Measurements from ENCODE around the gene ANAPC7.
"Not testable (repeated sequence)": the region's sequence is repeated elsewhere in the genome, so short reads cannot be mapped to it uniquely, and the experiment has no call there.

Gene ANAPC7

DNA sequence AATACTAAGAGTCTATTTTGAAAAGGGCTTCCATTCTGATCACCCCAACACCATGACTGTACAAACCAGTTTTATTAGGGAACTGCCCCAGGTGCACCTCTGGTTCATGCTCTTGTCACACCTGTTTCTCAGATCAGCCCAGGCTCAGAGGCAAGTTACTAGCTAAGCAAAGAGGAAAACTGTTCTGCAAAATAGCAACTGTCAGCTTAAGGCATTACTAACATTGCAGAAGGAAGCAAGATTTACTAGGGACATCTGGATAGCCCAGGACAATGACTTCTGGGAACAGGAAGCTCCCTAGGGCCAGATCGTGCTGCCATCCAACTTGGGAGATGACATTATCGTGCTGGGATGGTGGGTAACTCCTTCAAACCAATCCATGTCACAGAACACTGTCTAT lies 30.1 kb downstream of the ANAPC7 start:
- DNase-seq: no peak

DNA sequence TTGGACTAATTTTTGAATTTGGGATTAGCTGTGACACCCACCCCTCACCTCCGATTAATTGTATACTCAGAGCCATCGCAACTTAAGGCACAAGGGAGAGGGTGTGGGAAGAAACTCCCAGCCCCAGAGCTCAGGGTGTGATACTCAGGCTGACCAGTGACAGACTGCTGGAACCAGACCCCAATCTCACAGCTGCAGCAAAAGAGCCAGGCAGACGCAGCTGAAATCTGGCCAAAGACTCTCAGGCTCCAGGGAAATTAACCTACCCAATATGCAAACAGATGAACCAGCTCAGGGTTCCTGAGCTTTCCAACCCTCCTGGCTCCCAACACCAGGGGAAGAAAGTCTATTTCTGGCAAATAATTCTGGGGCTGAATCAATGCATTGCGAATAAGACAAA lies 30.5 kb downstream of the ANAPC7 start:
- DNase-seq: no peak

- no peak for DNase-seq
These were observed 31.5 kb downstream of the ANAPC7 start for GRCh38 chr12:110372056-110372425.

- DNase-seq: no peak
These were observed 32.0 kb downstream of the ANAPC7 start for GRCh38 chr12:110371408-110372055.

DNA sequence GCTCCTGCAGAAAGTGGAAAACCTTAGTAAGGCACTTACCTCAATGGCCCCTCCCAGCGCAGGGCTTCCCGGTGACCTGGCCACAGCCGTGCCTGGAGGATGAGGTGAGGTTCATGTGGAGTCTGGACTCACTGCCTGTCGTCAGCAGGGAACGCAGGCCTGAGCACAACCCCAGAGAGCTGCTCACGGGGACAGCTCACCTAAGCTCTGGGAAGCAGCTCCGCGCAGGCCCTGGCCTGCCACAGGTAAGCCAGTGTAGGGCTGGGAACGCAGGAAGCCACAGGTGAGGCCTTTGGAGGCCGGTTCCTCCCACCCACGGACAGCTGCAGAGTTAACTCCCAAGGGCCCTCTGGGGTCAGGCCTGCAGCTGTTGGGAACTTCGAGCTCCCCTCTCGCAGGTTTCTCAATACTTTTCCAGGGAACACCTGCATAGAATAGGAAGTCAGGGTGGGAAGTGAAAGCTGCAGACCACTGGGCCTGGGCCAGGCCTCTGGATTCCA lies 32.7 kb downstream of the ANAPC7 start:
- DNase-seq: no peak

GRCh38 chr12:110369992-110370391 lies 33.5 kb downstream of the ANAPC7 start:
- no peak for DNase-seq

GRCh38 chr12:110367181-110367864 lies 36.2 kb downstream of the ANAPC7 start:
- no peak for DNase-seq

DNA sequence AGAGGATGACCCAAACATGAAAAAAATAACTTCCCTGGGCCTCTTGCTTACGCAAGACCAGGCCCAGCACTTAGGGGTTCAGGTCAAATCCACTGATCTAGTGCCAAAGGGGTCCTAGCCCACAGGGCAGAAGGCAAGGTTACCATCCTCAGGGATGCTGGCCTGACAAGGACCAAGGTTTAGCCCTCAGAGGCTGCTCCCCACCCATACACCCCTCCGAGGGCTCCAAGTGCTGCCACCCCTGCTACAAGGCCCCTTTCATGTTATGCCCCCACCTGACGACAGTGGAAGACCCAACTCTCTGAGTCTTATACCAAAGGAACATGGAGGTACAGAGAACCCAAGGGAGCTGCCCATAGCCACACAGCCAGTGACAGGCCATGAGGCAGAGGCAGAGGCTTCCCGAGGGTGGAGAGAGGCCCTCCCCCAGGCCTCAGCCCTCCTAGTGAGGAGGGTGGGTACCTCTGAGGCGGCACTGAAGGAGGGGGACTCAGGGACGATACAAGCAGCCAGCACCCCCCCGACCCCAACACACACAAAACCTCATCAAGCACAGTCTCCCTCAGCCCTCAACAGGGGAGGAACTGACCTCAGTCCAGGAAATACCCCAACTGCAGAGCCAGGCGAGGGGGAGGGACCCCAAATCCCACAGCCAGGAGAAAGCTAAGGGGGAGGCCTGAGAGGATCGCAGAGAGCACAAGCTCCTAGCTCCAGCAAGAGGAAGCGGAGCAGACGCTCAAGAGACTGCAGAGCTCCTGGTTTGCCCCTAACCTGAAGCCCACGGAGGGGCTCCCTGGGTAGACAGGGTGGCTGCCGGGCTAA lies 37.0 kb downstream of the ANAPC7 start:
- DNase-seq: no peak

- no peak for DNase-seq
These were observed 37.8 kb downstream of the ANAPC7 start for GRCh38 chr12:110365489-110366320.

- DNase-seq: no peak
These were observed 42.3 kb downstream of the ANAPC7 start for GRCh38 chr12:110361216-110361615.

- DNase-seq: not testable (repeated sequence)
These were observed 45.0 kb downstream of the ANAPC7 start for GRCh38 chr12:110358384-110359097.

GRCh38 chr12:110355073-110355472 lies 48.4 kb downstream of the ANAPC7 start:
- DNase-seq: no peak

GRCh38 chr12:110354172-110354780 lies 49.2 kb downstream of the ANAPC7 start:
- DNase-seq: no peak

DNA sequence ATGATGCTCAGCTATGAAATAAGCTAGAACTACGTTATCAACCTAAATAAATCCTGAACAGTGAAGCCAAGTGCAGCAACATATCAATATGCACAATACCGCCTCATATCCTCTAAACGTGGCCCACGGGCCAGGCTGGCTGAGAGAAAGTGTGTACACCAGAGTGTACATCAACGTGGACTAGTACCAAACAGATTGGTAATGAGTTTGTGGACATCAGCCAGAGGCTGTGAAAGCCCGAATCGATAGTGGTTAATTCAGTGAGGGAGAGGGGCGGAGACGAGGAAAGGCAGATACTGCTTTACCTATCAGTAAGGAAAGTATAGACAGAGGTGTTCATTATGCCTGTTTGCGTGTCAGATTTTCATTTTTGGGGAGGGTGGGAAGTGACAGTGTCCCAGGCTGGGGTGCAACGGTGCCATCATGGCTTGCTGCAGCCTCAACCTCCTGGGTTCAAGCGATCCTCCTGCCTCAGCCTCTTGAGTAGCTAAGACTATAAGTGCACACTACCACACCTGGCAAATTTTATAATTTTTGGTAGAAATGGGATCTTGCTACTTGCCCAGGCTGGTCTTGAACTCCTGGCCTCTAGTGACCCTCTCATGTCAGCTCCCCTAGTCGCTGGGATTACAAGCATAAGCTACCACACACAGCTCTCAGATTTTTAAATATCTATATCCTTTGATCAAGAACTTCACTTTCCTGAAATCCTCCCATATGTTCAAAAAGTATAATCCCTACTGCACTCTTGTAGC lies 50.1 kb downstream of the ANAPC7 start:
- no peak for DNase-seq

DNA sequence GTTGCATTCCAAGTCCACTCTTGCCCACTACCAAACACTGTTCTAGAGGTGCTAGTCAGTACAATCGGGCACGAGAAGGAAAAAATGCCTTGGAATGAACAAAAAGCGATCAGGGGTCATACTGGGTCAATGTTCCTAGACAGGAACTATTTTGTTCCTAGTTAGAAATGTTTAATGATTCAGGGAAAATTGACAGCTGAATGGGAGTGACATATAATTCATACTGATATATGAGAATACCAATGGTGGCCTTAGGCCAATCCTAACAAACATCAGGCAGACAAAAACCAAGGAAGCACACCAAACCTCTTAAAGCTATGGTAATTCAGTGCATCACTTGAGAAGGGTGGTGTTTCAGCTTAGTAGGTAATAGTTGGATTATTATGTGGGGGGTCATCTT lies 51.1 kb downstream of the ANAPC7 start:
- DNase-seq: no peak

- DNase-seq: no peak
These were observed 52.4 kb downstream of the ANAPC7 start for GRCh38 chr12:110351119-110351518.

DNA sequence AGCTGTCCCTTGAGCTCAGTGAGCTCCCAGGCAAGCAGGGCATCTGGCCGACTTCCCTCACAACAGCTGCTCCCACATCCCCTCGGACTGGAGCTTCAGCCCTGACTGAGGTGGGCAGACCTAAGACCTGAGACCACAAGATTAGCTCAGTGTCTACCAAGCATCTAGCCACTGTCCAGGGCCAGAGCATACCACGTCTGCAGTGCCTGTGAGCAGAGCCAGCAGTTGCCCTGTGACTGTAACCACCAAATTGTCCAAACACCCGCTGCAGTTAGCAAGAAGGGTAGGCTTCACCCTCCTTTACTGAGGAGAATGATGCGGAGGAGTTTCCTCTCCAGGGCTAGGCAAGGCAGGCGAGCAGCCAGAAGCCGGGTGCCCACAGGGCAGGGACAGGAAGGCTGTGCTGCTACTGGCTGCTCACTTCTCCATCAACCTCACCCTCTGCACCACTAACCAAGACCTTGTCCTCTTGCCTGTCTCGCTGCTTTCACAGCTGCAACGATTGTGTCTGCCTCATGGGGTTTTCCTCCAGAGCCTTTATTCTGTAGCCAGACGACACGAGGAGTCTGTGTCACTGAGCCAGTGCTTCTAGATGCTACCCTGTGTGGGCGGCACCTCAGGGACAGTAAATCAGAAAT lies 53.9 kb downstream of the ANAPC7 start:
- DNase-seq: no peak

DNA sequence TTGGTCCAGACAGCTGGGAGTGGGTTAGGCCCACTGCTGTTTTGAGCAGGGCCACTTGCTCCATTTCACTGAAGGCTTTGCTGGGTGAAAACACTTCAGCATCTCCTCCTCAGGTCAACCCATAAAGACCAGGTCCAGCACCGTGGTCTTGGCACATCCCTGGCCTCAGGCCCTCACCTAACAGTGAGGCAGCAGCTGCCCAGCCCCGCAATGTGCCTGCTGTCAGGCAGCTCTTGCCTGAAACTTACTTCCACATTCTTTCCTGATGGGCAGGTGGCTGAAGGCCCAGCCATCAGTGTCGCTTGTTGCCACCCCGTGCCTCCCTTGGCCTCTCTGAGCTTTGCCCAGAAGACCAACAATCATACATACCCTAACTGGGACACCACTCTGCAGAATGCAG lies 54.4 kb downstream of the ANAPC7 start:
- DNase-seq: no peak

GRCh38 chr12:110348431-110349059 lies 55.0 kb downstream of the ANAPC7 start:
- no peak for DNase-seq

- no peak for DNase-seq
These were observed 55.7 kb downstream of the ANAPC7 start for GRCh38 chr12:110347767-110348166.

Measured in activated CD4-positive, CD25-positive, alpha-beta regulatory T cell (primary cell).